ENCODE results near the gene TFPT.
A peak's percentile ranks its signal among the peaks of the same experiment; 100 is the strongest.

Gene TFPT, protein sequence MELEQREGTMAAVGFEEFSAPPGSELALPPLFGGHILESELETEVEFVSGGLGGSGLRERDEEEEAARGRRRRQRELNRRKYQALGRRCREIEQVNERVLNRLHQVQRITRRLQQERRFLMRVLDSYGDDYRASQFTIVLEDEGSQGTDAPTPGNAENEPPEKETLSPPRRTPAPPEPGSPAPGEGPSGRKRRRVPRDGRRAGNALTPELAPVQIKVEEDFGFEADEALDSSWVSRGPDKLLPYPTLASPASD

DNA sequence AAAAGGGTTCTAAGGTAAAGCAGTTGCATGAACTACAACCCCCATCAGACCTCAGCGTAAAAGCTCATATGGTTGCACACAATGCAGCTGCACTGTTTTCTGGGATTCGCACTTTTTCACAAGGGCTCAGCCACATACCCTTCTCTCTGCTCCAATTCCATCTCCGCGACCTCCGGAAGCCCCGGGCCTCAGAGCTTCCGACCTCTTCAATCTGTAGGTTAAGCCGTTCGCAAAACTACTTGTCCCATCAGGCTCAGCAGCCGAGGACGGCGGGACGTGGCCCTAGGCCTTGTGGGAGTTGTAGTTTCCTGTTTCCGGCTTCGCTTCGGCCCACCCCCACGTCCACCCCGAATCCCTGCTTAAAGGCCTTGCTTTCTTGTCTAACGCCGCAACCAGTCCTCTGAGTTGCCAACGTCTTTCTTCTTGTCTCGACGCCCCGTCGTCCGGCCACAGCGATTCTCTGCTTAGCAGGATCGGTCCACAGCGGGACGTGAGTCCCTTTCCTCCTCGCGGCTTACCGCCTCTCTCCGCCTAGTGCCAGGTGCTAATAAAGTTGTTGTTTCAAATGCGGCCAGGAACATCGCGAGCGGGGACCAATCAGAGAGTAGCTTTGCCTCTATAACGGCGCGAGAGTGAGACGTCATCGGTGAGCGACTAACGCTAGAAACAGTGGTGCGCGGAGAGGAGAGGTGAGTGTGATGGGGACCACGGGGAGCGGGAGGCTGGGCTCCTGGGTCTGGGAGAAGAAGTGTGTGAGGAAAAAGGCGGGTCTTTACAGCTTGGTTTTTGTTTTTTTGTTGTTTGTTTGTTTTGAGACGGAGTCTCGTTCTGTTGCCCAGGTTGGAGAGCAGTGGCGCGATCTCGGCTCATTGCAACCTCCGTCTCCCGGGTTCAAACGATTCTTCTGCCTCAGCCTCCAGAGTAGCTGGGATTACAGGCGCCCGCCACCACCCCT is at the start of gene TFPT, which contains the start of gene PRPF31:
Gene TFPT (minus strand): TSS at position 549 of the 955 bp plus-strand sequence. CDS start 388 bp downstream, at position 161.
Gene PRPF31 (plus strand): TSS at position 646 of the 955 bp plus-strand sequence. CDS start 2,525 bp downstream, outside the sequence.
- DNase-seq (ENCODE audit: low read depth in 2 of 2), result peak; percentile 93 to 94

DNA sequence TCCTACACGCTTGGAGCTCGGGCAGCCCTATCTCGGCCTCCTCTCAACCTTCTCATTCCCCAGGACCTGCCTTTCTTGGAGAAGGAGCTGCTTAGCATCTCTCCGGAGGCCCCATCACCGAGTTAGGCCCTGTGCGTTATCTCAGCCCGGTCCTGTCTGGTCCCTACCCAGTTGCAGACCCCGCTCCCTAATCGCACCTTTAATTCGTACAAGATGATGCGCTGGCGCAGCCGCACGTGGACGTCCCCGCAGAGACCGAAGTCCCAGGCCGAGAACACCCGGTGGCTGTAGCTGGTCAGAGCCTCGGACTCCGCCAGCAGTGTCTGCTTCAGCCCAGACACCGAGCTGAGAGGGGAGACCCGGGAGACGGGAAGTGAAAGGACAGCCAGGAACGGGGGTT is 49.8 kb upstream of the TFPT start:
- DNase-seq (ENCODE audit: low read depth in 2 of 2), result no peak

DNA sequence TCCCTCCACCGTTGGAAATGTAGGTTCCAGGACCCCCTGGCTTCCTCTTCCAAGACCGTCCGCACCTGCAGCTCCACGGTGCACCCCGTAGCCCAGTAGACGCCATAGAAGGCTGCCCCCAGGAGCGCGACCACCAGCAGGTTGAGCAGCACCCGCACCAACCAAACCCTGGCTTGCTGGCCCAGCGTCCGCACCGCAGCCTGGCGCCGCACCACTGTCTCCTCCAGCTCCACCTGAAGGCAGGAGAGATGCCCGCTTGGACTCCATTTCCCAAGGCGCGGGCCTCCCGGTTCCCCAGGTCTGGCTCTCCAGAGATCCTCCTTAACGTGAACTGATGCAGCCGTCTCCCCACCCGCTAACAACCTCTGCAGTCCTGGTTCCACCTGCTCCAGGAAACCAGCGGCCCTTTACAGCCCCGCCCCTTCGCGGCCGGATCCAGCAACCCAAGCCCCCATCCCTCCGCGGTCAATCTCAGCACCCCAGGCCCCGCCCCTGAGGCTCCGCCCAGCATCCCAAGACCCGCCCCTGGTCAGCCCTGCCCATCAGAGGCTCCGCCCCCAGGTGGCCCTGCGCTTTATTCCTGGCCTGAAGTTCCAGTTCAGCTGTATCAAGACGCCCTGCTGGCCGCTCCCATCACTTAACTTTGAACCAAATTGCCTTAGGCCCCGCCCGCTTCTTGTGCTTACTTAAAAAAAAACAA is 49.1 kb upstream of the TFPT start:
- DNase-seq (ENCODE audit: low read depth in 2 of 2), result peak in 1 of 2 donors; percentile 36

DNA sequence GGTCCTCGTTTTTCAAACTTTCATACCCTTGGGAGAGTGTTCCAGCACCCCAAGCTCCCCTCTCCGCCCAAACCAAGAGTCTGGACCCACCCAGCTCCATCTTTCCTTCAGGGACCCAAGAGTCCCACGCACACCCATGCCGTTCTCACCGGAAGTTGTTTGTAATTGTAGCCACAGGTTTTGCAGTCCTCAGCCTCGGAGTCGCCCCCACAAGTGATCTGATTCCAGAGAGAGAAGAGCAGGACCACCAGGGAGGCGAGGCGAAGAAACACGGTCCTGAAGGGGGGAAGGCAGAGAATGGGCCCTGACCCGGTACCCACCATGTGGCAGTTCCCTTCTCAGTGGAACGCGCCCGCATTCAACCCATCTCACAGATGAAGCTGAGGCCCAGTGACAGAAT is 47.4 kb upstream of the TFPT start:
- no peak for DNase-seq (ENCODE audit: low read depth in 2 of 2)

DNA sequence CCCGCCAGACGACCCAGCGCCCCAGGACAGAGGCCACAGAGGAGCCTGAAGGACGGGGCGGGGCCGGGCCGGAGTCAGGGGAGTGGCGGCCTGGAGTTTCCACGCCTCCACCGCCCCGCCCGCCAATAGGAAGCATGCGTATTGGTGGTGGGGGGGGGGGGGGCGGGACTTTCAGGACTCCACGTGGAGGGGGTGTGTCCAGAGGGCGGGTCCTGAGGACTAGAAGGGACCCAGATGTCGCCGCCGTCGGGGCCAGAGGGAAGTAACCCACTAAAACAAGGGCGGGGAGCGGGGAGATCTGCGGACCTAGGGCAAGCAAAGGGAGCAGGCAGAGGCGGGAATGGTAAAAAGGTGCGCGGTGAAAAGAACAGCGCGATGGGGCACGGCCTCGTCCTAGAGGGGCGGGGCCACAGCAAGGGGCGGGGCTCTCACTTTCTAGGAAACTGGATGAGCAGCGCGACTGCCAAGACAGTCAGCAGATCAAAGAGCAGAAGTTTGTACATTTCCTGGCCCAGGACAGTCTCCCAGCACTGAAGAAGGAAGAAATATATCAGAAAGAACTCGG is 46.9 kb upstream of the TFPT start:
- peak; percentile 70 to 79 for DNase-seq (ENCODE audit: low read depth in 2 of 2)

DNA sequence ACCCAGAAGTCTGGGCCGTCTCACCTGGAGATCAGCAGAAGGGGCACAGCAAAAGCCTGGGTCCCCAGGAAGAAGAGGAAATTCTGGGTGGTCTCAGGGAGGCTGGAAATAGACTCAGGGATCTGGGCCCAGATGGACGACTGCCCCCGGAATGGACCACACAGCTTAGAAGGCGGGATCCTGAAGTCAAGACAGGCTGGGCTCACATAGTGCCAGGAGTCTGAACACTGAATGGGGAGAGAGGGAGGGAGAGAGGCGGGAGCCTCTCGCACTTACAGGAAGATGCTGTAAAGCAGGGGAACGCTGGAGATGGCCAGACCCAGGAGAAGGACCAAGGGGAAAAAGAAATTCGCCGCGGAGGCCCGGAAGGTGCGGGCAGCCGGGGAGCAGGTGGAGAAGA is 45.4 kb upstream of the TFPT start:
- DNase-seq (ENCODE audit: low read depth in 2 of 2), result no peak

DNA sequence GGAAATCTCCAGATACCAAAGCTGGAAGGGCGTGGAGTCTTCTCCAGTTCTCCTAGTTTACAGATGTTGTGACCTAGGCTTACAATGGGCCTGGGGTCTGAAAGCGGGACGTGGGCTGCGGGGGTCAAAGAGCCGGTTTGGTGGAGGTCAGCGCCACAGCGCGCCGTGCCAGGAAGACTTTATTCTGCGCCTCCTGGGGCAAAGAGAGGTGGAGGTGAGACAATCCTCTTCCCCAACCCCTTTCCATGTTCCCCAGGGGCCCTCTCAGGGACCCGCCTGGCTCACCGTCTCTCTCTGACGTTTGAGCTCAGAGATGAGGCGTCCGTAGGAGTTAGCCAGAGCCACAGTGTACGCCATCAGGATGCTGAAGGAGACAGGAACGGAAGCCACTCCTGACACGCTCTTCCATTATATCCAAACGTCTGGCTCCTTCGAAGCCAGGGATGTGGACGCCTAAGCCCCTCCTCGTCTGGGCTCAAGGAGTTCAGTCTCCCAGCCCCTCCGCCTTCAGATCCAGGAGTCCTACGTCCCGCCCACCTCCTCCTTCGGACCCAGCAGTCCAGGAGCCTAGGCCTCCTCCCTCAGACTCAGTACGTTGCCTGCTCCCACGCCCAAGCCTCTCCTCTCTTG is 44.8 kb upstream of the TFPT start:
- DNase-seq (ENCODE audit: low read depth in 2 of 2), result no peak

DNA sequence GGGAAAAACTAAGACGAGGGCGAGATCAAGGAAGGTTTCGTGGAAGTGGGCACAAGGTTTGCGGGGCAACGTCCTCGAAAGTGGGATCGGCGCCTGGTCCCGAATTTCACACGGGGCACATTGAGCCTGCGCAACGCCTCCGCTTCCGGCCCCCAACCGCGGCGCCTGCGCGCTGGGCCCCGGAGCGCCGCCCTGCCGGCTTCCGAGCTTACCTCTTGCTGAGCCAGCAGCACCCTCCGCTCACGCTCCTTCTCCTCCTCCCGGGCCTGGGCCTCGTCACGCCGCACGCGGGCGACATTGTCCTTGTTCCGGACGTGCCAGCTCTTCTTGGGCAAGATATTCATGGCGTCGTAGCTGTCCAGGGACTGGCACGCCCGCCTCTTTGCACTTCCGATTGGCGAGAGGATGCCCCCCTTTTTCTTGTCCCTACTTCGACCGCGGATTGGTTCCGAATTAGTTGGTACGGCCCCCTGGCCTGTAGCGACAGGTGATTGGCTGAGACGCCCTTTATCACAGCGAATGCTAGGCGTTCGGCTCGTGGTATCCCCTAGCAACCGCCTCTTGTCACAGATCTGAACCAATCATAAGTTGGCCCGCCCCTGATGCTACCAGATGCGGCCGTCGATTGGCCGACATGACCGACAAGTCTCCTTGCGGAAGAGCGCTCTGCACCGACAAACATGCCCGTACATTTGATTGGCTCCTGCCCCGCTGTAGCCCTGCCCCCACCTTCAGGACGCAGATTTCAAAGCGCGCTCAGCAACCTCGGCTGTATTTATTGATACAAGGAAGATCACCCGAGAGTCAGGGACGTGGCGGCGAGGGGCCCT is 44.1 kb upstream of the TFPT start, which contains the start of gene LENG1:
Gene LENG1 (minus strand): TSS at position 370 of the 830 bp plus-strand sequence. CDS start 26 bp downstream, at position 344.
- DNase-seq (ENCODE audit: low read depth in 2 of 2), result peak; percentile 98 to 99

DNA sequence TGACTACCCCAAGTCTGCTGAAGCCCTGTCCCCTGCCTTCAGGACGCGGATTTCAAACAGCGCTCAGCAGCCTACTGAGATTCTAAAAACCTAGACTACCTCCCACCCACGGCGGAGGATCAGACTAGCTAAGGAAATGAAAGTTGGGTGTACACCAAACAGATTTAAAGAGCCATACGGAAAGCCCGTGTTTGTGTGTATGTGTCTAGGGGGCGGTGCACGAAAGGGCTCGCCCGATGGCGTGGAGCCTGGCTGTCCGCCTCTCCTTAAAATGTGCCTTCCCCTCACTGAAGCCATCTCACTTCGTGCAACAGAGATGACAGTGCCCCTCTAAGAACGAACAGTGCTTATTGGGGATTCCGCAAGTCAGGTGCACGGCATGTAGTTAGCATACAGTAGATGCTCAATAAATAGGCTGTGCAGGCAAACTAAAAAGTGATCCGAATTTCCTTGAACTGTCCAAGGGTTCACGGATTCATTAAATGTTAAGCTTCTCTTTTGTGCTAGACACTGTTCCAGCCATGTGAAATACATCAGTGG is 43.4 kb upstream of the TFPT start:
- DNase-seq (ENCODE audit: low read depth in 2 of 2), result peak in 1 of 2 donors; percentile 25

DNA sequence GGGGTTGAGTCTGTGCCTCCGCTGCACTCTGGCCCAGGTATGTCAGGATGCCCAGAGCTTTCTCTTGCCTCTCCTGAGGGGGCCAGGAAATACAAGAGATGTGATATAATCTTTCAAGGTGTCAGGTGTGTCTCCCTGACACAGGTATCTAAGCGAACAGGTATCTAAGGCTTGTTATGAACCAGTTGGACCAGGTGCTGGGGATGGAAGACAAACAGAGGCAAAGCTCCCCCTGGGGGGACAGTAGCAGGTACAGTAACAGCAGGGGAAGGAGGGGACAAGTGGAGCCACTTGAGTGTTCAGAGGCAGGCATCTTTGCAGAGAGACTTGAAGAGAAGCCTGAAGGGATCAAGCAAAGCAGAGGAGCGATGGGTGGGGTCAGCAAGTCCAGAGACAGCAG is 41.5 kb upstream of the TFPT start:
- no peak for DNase-seq (ENCODE audit: low read depth in 2 of 2)

DNA sequence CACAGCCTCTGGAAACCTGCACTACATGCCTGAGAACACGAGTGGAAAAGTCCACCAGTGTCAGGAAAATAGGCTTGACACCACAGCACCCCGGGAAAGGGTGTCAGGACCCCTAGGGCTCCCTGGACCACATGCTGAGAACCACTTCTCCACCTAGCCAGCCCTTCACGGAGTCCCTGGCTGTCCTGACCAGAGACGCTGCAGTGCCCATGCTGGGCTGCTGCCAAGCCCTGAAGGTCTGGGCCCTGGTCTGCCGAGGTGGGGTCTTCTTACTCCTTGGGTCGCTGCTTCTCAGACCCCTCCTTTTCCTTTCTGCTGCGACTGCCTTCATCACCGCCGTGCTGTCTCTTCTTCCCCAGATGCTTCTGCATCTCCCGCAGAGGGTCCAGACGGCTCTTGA is 41.0 kb upstream of the TFPT start:
- no peak for DNase-seq (ENCODE audit: low read depth in 2 of 2)

DNA sequence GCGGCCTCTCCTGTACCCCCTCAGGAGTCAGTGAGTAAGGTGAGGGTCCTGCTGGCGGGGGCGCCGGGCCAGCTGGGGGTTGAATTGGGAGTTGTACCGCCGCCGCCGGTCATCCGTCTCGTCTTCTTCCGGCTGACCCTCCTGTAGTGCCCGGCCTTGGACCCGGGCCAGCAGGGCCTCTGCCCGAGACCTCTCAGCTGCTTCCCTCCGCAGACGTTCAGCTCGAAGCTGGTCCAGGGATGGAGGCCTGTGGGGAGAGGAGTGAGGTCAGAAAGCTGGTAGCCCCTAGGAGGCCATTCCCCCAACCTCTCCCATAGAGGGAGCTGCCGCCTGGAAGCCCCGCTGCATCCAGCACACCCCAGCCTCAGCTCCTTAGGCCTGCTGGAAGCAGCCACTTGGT is 40.2 kb upstream of the TFPT start:
- DNase-seq (ENCODE audit: low read depth in 2 of 2), result no peak

DNA sequence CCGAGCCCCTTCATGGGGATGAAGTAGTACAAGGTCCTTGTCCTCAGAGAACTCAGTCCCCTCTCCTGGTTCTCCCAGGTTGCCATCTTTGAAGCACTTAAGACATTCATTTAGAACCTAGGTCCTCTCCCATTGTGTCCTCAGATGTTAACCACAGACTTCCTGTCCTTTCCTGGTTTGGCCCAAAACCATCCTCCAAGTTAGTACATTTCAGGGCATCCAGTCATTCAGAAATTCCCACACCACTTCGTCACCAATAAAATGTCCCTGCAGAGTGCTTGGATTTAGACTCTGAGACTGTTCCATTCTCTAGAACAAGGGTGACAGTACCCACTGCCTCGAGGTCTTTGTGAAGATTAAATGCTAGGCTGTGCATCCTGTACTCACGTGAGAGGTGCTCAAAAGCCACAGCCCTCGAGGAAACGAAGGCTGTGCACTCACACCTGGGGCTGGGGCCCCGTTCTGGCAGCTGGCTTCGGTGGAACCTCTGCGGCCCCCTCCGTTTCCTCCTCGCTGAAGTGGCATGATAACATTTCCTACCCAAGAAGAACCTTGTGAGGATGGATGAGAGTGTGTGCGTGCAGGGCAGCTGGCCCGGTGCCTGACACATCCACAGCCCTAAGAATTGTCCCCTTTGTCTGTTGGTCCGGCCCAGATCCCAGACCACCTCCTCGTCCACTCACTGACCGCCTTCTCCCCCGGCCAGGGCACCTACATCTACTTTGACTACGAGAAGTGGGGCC is 39.3 kb upstream of the TFPT start:
- DNase-seq (ENCODE audit: low read depth in 2 of 2), result no peak

DNA sequence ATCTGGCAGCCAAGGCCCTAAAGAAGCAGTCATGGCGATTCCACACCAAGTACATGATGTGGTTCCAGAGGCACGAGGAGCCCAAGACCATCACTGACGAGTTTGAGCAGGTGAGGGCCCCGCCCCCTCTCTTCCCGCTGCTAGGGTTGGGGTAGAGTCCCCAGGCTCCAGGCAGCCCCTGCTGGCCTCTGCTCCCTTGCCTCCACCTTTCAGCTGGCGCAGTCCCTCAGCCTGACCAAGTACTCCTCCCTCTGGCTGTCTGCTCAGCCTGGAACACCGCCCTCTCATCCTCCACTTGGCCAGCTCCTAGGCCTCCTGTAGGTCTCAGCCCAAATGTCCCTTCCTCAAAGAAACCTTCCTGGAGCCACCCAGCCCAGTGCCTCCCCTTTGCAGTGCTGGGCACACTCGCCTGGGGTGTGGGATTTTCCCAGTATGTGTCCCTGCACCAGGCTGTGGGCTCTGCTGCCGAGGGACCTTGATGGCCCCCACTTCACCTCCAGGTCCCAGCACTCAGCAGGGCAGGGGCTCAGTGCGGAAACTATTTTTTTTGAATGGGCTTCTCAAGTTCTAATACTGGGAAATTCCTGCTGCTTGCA is 38.4 kb upstream of the TFPT start:
- DNase-seq (ENCODE audit: low read depth in 2 of 2), result no peak

DNA sequence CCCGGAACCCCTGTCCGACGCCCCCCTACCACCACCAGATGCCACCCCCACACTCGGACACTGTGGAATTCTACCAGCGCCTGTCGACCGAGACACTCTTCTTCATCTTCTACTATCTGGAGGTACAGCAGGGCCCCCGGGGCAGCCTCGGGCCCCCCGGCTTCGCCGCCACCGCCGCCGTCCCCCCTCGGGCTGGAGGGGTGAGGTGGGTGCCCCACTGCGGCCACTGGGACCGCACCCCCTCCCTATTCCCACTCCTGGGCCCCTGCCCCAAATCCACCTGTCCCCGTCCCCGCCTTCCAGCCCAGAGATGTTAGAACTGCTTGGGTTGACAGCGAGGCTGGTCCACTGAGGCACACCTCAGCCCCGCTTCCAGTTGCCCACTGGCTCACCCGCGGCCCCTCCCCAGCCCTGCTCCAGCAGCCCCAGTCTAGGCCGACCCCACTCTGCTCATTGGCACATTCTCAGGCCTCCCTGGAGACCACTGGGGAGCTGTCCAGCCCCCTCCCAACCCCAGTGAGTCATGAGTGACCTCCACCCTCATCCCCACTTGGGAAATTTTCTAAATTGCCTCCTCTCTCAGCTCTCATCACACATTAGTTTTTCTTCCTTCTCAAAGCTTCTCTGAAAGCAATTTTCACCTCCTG is 37.5 kb upstream of the TFPT start:
- no peak for DNase-seq (ENCODE audit: low read depth in 2 of 2)

DNA sequence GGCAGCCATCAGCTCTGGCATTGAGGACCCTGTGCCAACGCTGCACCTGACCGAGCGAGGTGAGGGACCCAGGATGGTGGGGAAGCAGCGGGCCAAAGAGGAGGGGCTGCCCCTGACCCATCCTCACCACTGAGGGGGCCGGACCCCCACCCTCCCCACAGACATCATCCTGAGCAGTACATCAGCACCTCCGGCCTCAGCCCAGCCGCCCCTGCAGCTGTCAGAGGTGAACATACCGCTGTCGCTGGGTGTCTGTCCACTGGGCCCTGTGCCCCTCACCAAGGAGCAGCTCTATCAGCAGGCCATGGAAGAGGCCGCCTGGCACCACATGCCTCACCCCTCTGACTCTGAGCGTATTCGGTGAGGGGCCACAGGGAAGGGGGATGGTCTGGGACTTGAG is 36.8 kb upstream of the TFPT start:
- no peak for DNase-seq (ENCODE audit: low read depth in 2 of 2)

DNA sequence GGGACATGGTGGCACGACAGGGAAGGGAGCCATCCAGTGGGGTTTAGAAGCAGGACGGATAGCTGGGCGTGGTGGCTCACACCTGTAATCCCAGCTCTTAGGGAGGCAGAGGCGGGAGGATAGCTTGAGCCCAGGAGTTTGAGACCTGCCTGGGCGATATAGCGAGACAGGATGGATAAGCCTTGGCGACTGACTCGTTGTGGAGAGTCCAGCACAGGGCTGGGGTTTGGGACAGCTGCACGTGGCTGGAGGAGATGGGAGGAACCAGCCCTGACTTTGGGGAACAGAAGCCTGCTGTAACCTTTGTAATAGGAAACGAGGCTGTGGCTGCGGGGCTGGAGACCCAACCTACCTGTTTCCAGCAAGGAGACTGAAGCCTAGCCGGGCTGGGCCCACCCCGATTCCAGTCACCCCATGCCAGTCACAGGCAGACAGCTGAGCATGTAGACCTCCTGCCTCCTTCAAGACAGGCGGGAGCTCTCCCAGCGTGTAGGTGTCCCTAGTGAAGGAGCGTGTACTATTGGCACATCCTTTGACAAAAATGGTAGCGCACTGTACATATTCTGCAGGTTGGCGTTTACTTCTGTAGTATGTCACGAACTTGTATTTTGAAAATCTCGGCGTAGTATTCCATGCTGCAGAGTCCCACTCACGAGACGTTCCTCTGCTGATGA is 36.0 kb upstream of the TFPT start:
- DNase-seq (ENCODE audit: low read depth in 2 of 2), result no peak
